ENCODE results near the gene PLSCR3. TPM values are rescaled to one million over a fixed set of nuclear protein-coding genes. Genes with fewer than 3 reads are reported as not detected.

The PLSCR3 gene
- total RNA-seq, 1 experiment from 2014 or later = 43.8 TPM

- DNase-seq (ENCODE audit: low read depth, low spot score) = no peak
- intact Hi-C loops (cut with micrococcal nuclease) = no loop called here
- Histone ChIP-seq H3K4me3 (replicated peaks in 1 of 2; ENCODE audit: low read depth in 1 of 2, low read length in 2 of 2) (no peak overlapping the region), H3K9me2 (ENCODE audit: insufficient read depth) (no peaks in the 10 kb centered on the region), H3K79me2 (ENCODE audit: insufficient read depth, low read length) (no peaks in the 10 kb centered on the region), H2AFZ (ENCODE audit: low read depth, low read length, poor library complexity, severe bottlenecking) (no peak overlapping the region), H3K27me3 (ENCODE audit: insufficient read depth, low read length) (no peaks in the 10 kb centered on the region), H3K36me3 (ENCODE audit: control insufficient read depth in 1 of 2, insufficient read depth in 2 of 2, low read length in 2 of 2) (no peaks in the 10 kb centered on the region), H3K4me1 (ENCODE audit: control insufficient read depth in 1 of 2, insufficient read depth in 2 of 2, low read length in 2 of 2) (no peaks in the 10 kb centered on the region), H4K20me1 (ENCODE audit: insufficient read depth) (no peaks in the 10 kb centered on the region), H3K9me3 (ENCODE audit: control insufficient read depth in 1 of 2, insufficient read depth in 1 of 2, low read depth in 1 of 2, low read length in 2 of 2) (no peaks in the 10 kb centered on the region), H3K9ac (ENCODE audit: low read length) (no peak overlapping the region), H3K4me2 (ENCODE audit: low read length) (no peak overlapping the region), H3K27ac (ENCODE audit: low read depth, low read length) (no peak overlapping the region)
- TF ChIP-seq RAD21 (IDR thresholded peaks at IDR 0.05; ENCODE audit: low read depth) = no peak
- TF ChIP-seq CEBPB (IDR thresholded peaks at IDR 0.05; ENCODE audit: low read depth) = no peak
- TF ChIP-seq POLR2AphosphoS5 (IDR thresholded peaks at IDR 0.05; ENCODE audit: low read depth, low read length) = no peak
- TF ChIP-seq CBX3 (IDR thresholded peaks at IDR 0.05; ENCODE audit: low read depth) = no peak
- no peak for TF ChIP-seq POLR2A (IDR thresholded peaks at IDR 0.05; ENCODE audit: borderline replicate concordance, extremely low read depth, insufficient read depth, insufficient read length)
- no peak for TF ChIP-seq YY1 (IDR thresholded peaks at IDR 0.05; ENCODE audit: extremely low read depth, insufficient replicate concordance, low read depth, low read length)
- no peak for TF ChIP-seq FOSL1 (IDR thresholded peaks at IDR 0.05; ENCODE audit: low read depth)
- TF ChIP-seq SP1 (IDR thresholded peaks at IDR 0.05; ENCODE audit: low read depth) = no peak
- ChIA-PET CTCF (no interaction called here), POLR2A (interaction anchor here (1.0 kb wide), 1 partner anchor 11 kb away, joined by 4 read pairs; no protein-coding TSS in a partner anchor), RAD21 (ENCODE audit: low non-redundant PET in 1 of 2, low total read pairs in 2 of 2, uncharacterized antibody in 2 of 2, unreplicated experiment in 2 of 2) (no interaction called here)
- no peak for ATAC-seq
- BruUV-seq (replicated peaks) = no TSS peak
These were observed 31.4 kb upstream of the PLSCR3 start for GRCh38 chr17:7425756-7426155.

- Histone ChIP-seq H3K36me3 (ENCODE audit: control insufficient read depth in 1 of 2, insufficient read depth in 2 of 2, low read length in 2 of 2) (no peaks in the 10 kb centered on the region), H3K9me3 (ENCODE audit: control insufficient read depth in 1 of 2, insufficient read depth in 1 of 2, low read depth in 1 of 2, low read length in 2 of 2) (no peaks in the 10 kb centered on the region), H2AFZ (ENCODE audit: low read depth, low read length, poor library complexity, severe bottlenecking) (no peak within 1 kb of the TSS), H3K9ac (ENCODE audit: low read length) (no peak within 1 kb of the TSS), H3K4me3 (replicated peaks in 1 of 2; ENCODE audit: low read depth in 1 of 2, low read length in 2 of 2) (no peak within 1 kb of the TSS), H4K20me1 (ENCODE audit: insufficient read depth) (no peaks in the 10 kb centered on the region), H3K9me2 (ENCODE audit: insufficient read depth) (no peaks in the 10 kb centered on the region), H3K79me2 (ENCODE audit: insufficient read depth, low read length) (no peaks in the 10 kb centered on the region), H3K4me1 (ENCODE audit: control insufficient read depth in 1 of 2, insufficient read depth in 2 of 2, low read length in 2 of 2) (no peaks in the 10 kb centered on the region), H3K27me3 (ENCODE audit: insufficient read depth, low read length) (no peaks in the 10 kb centered on the region), H3K27ac (ENCODE audit: low read depth, low read length) (no peak within 1 kb of the TSS), H3K4me2 (ENCODE audit: low read length) (no peak within 1 kb of the TSS)
- intact Hi-C loops (cut with micrococcal nuclease) = no loop called here
- ChIA-PET POLR2A (interaction anchor here (1.0 kb wide), 1 partner anchor 11 kb away, joined by 4 read pairs; no protein-coding TSS in a partner anchor), CTCF (no interaction called here), RAD21 (ENCODE audit: low non-redundant PET in 1 of 2, low total read pairs in 2 of 2, uncharacterized antibody in 2 of 2, unreplicated experiment in 2 of 2) (no interaction called here)
- no peak for ATAC-seq
- BruUV-seq (replicated peaks) = no TSS peak
- TF ChIP-seq ELF1 (IDR thresholded peaks at IDR 0.05; ENCODE audit: borderline replicate concordance, low read depth) = no peak
- no peak for DNase-seq (ENCODE audit: low read depth, low spot score)
These were observed 31.0 kb upstream of the PLSCR3 start, which contains the start of gene SPEM2 for GRCh38 chr17:7425316-7425715. Gene SPEM2 (plus strand): TSS chr17:7425616. CDS start chr17:7425689, 73 bp downstream.
